Nephron progenitor cell (in vitro differentiated cells): Measurements from ENCODE around the gene CPLX4.

Experiments used
- DNase-seq: peaks from one replicate; pipeline ENCODE4 v3.0.0; 2021
- H3K27ac Mint-ChIP-seq: 2 replicates; pipeline ENCODE4 v1.8.0; 2021; ENCODE audit warnings: mild to moderate bottlenecking, moderate library complexity, mixed read lengths
- H3K27me3 Mint-ChIP-seq: 2 replicates; pipeline ENCODE4 v1.8.0; 2021; ENCODE audit warnings: mild to moderate bottlenecking, low read depth, mixed read lengths; ENCODE audit not compliant: poor library complexity
- H3K36me3 Mint-ChIP-seq: 2 replicates; pipeline ENCODE4 v1.8.0; 2021; ENCODE audit warnings: low read depth, mixed read lengths
- H3K4me1 Mint-ChIP-seq: 2 replicates; pipeline ENCODE4 v1.8.0; 2021; ENCODE audit warnings: mixed read lengths
- H3K4me3 Mint-ChIP-seq: 2 replicates; pipeline ENCODE4 v1.8.0; 2021; ENCODE audit warnings: mild to moderate bottlenecking, moderate library complexity, mixed read lengths
- H3K9me3 Mint-ChIP-seq: 2 replicates; pipeline ENCODE4 v1.8.0; 2021; ENCODE audit warnings: mild to moderate bottlenecking, moderate library complexity, mixed read lengths
- TF ChIP-seq, protein P1 (sequence below): fragments of 200-600 bp; sonication (generic); IDR thresholded peaks from 2 replicates; pipeline ENCODE4 v1.5.0; 2021; ENCODE audit warnings: antibody characterized with exemption

Gene CPLX4

DNA sequence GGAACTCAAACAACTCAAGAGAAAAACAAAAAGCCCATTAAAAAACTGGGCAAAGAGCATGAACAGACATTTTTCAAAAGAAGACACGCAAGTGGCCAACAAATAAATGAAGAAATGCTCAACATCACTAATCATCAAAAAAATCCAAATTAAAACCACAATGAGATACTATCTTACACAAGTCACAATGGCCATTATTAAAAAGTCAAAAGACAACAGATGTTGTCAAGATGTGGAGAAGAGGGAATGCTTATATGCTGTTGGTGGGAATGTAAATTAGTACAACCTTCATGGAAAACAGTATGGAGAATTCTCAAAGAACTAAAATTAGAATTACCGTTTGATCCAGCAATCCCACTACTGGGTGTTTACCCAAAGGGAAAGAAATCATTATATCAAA is 25.5 kb upstream of the CPLX4 start:
- Mint-ChIP-seq H3K4me3 (no peak overlapping the region), H3K27me3 (no peaks in the 10 kb centered on the region), H3K4me1 (no peaks in the 10 kb centered on the region), H3K36me3 (peaks cover 100% of the 10 kb centered on the region), H3K9me3 (peaks cover 62% of the 10 kb centered on the region), H3K27ac (no peak overlapping the region)
- DNase-seq: no peak
- TF ChIP-seq, protein P1, sequence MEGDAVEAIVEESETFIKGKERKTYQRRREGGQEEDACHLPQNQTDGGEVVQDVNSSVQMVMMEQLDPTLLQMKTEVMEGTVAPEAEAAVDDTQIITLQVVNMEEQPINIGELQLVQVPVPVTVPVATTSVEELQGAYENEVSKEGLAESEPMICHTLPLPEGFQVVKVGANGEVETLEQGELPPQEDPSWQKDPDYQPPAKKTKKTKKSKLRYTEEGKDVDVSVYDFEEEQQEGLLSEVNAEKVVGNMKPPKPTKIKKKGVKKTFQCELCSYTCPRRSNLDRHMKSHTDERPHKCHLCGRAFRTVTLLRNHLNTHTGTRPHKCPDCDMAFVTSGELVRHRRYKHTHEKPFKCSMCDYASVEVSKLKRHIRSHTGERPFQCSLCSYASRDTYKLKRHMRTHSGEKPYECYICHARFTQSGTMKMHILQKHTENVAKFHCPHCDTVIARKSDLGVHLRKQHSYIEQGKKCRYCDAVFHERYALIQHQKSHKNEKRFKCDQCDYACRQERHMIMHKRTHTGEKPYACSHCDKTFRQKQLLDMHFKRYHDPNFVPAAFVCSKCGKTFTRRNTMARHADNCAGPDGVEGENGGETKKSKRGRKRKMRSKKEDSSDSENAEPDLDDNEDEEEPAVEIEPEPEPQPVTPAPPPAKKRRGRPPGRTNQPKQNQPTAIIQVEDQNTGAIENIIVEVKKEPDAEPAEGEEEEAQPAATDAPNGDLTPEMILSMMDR: no peak

DNA sequence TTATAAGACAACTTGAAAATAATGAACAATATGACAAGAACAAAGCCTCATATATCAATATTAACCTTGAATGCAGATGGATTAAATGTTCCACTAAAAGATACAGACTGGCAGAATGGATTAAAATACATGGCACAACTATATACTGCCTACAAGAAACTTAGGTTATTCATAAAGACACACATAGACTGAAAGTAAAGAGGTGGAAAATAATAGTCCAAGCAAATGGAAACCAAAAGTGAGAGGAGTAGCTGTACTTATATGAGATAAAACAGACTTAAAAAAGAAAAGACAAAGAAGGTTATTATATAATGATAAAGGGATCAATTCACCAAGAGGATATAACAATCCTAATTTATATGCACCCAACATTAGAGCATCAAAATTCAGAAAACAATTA is 22.4 kb upstream of the CPLX4 start:
- Mint-ChIP-seq H3K9me3 (peaks cover 60% of the 10 kb centered on the region), H3K27ac (no peak overlapping the region), H3K27me3 (no peaks in the 10 kb centered on the region), H3K36me3 (peaks cover 98% of the 10 kb centered on the region), H3K4me1 (no peaks in the 10 kb centered on the region), H3K4me3 (no peak overlapping the region)
- DNase-seq: no peak
- TF ChIP-seq, protein P1: no peak

DNA sequence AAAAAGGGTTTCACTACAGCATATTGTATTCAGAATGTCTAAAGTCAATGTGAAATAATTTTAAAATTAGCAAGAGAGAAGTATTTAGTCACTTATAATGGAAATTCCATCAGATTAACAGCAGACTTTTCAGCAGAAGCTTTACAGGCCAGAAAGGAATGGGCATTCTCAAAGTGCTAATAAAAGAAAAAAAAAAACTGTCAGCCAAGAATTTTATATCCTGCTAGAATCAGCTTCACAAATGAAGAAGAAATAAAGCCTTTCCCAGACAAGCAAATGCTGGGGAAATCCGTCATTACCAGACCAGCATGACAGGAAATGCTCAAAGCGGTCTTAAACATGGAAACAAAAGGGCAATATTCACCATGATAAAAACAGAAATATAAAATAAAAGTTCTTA is 21.9 kb upstream of the CPLX4 start:
- TF ChIP-seq, protein P1: no peak
- Mint-ChIP-seq H3K27ac (no peak overlapping the region), H3K4me1 (no peaks in the 10 kb centered on the region), H3K36me3 (peaks cover 98% of the 10 kb centered on the region), H3K4me3 (no peak overlapping the region), H3K27me3 (no peaks in the 10 kb centered on the region), H3K9me3 (peaks cover 55% of the 10 kb centered on the region)
- DNase-seq: no peak

DNA sequence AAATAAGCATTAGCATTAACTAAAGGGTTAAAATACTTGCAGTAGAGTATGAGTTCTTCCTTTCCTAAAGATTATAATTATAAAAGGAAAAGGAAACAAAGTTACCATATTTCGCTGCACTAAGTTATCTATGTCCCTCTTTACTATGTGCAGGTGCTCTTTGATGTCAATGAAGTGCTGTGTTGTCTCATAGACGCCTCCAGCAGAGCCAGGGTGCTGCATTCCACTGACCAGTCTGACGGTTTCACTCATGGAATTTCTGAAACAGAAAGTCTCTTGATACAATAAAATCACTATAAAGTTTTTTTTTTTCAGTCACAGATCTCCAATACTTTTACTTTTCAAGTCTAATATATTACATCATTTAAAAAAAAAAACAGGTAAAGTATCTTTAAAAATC is 14.5 kb upstream of the CPLX4 start:
- DNase-seq: no peak
- TF ChIP-seq, protein P1: no peak
- no peak overlapping the region for H3K4me3 Mint-ChIP-seq
- no peaks in the 10 kb centered on the region for H3K9me3 Mint-ChIP-seq
- no peak overlapping the region for H3K27ac Mint-ChIP-seq
- H3K27me3 Mint-ChIP-seq: no peaks in the 10 kb centered on the region
- peaks cover 65% of the 10 kb centered on the region for H3K36me3 Mint-ChIP-seq
- no peaks in the 10 kb centered on the region for H3K4me1 Mint-ChIP-seq

DNA sequence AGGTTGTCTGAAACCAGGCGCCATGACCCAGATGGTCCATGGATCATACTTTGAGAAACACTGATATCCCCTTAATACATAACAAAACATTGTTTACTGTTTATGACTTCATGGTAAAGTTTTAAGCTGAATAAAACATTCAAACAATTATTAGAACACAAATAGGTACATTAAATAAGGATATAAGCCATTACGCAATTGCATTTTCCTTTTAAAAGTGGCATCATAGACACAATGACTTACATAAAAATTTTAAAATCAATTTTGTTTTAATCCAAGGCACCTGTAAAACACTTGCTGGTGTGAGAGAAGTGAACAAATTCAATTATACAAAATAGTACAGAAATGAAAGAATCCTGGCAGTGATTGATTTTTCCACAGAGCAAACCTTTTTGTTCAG is 10.2 kb upstream of the CPLX4 start:
- no peak for DNase-seq
- H3K36me3 Mint-ChIP-seq: peaks cover 55% of the 10 kb centered on the region
- TF ChIP-seq, protein P1: no peak
- H3K27me3 Mint-ChIP-seq: no peaks in the 10 kb centered on the region
- no peak overlapping the region for H3K27ac Mint-ChIP-seq
- no peak overlapping the region for H3K4me3 Mint-ChIP-seq
- H3K9me3 Mint-ChIP-seq: no peaks in the 10 kb centered on the region
- H3K4me1 Mint-ChIP-seq: no peaks in the 10 kb centered on the region

DNA sequence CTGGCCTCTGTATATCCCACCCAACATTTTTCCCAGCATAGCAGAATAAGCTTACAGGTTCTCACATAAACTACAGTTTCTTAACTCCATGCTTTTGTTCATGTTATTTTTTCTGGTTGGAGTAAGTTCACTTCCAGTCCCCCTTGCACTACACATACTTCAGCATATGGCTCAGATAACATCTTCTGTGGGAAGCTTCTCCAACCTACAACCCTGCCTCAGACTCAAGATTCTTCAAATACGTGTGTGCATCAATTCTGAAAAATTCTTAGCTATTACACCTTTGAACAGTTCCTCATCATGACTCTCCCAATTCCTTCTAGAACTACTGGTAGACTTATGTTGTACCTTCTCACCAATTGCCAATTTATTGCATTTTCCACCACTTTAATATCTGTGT is 7.5 kb upstream of the CPLX4 start:
- H3K27ac Mint-ChIP-seq: peak overlapping the region; percentile 10
- H3K36me3 Mint-ChIP-seq: peaks cover 36% of the 10 kb centered on the region
- H3K4me1 Mint-ChIP-seq: no peaks in the 10 kb centered on the region
- H3K4me3 Mint-ChIP-seq: no peak overlapping the region
- TF ChIP-seq, protein P1: no peak
- no peaks in the 10 kb centered on the region for H3K9me3 Mint-ChIP-seq
- no peak for DNase-seq
- no peaks in the 10 kb centered on the region for H3K27me3 Mint-ChIP-seq
